ENCODE data around the gene HS3ST3A1. TPM values are rescaled to one million over a fixed set of nuclear protein-coding genes. Genes with fewer than 3 reads are reported as not detected.

The HS3ST3A1 gene
- total RNA-seq, 2 donors from 2014 or later = 0.72 to 1.5 TPM

DNA sequence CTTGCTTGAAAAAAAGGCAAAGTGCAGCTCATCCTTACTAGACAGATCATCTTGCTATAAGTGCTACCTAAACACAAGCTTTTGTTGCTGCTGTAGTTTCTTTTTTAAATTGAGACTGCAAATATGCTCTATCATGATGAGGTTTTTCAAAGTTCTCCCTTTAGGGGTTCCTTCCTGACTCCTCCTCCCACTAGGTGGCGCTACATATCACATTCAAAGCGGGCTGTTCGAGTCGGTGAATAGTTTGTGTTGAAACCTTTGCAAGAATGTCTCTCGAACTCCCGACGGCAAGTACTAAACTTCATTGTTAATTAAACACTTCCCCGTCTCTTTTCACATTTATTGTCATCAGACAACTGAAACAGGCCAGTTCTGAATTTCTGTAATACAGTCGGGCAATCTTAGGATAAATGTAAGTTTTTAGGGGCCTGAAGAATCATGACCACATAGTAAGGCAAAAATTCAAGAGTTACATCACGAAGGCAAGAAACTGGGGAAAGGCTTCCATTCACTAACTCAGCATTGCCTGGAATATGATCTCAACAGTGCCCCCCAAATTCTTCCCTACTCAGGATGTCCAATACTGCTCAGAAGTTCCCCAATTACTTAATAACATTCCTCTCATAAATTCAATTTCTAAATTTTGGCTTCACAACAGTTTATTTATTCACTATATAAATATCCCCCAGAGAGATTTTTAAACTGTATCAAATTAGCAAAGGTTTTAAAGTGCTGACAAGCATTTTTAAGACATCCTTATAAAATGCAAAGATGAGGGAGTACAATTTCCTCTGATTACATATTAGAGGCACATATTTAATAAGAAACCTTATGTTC lies 6.7 kb downstream of the HS3ST3A1 start:
- H3K4me3 Mint-ChIP-seq = no peak overlapping the region
- peaks cover 50% of the 10 kb centered on the region for H3K27me3 Mint-ChIP-seq (ENCODE audit: low read depth)
- ATAC-seq (replicated peaks in 1 of 2) = peak; percentile 64 to 77
- no peak overlapping the region for H3K27ac Mint-ChIP-seq
- H3K4me1 Mint-ChIP-seq (ENCODE audit: low read depth) = peaks cover 6% of the 10 kb centered on the region
- peak; percentile 77 to 85 for DNase-seq
- no peaks in the 10 kb centered on the region for H3K36me3 Mint-ChIP-seq (ENCODE audit: insufficient read depth in 2 of 2)
- H3K9me3 Mint-ChIP-seq = no peaks in the 10 kb centered on the region

DNA sequence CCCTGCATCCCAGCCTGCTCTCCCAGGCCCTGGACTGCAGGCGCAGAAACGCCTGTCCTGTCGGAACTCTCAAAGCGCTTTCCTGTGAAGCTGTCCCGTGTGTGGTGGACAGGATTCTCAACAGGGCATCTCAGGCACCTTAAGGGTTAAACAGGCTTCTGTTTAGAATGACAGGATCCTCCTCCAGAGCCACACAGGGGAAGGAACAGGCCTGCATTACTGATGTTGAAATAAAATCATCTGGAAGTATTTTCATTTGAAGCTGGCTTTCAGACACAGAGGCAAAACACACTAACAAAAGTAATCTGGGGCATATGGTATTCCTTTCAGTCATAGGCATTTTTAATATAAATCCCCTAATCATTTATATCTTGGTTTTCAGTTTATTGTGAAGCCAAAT lies 7.4 kb downstream of the HS3ST3A1 start:
- Mint-ChIP-seq H3K27ac (no peak overlapping the region), H3K4me3 (no peak overlapping the region), H3K36me3 (ENCODE audit: insufficient read depth in 2 of 2) (no peaks in the 10 kb centered on the region), H3K27me3 (ENCODE audit: low read depth) (peaks cover 43% of the 10 kb centered on the region), H3K9me3 (no peaks in the 10 kb centered on the region), H3K4me1 (ENCODE audit: low read depth) (peaks cover 6% of the 10 kb centered on the region)
- DNase-seq (no peak), ATAC-seq (replicated peaks in 1 of 2) (no peak)

DNA sequence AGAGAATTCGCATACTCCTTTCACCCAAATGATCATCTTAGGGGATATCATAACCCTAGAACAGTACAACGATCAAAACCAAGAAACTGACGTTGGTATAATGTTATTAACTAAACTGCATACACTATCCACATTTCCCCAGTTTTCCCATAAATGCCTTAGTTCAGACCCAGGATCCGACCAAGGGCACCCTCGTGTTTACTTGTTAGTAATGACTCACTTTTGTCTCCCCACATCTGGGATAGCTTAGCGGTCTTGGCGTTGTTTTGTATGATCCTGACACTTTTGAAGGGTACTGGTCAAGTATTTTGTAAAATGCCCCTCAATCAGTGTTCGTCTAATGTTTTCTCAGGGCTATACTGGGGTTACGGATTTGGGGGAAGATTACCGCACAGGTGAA lies 8.0 kb downstream of the HS3ST3A1 start:
- Mint-ChIP-seq H3K27me3 (ENCODE audit: low read depth) (peaks cover 37% of the 10 kb centered on the region), H3K4me3 (no peak overlapping the region), H3K27ac (no peak overlapping the region), H3K9me3 (no peaks in the 10 kb centered on the region), H3K36me3 (ENCODE audit: insufficient read depth in 2 of 2) (no peaks in the 10 kb centered on the region), H3K4me1 (ENCODE audit: low read depth) (peaks cover 6% of the 10 kb centered on the region)
- ATAC-seq (replicated peaks in 1 of 2) = no peak
- DNase-seq = no peak

DNA sequence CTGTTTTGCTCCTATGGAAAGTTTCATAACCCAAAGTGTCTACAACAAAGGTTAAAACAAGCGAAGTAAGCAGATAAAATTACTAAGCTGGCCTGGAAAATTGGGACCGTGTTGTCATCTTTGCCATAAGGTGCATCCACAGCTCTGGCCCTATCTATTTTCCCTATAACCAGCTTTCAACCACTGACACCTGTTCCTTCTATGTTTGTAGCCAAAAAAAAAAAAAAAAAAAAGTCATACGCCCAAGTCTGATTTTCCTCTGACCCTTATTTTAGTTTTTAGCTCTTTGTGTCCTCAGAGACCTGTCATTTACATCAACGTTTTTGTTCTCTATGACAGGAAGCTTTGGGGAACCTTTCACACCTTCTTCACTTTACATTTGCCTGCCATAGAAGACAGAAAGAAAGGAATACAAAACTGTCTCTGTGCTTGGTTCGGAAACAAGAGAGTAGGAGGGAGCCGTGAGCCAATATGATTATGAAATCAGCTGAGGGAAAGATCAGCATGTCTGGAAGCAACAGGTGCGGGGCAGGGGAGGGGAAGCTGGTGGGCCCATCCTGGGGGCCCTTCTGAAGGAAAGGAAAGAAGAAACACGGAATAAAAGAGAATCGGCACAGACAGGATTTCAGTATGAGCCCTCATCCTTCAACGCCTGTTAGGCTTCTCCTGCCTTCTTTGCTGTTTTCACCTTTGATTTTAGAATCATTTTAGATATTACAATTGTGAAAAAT lies 8.5 kb downstream of the HS3ST3A1 start:
- Mint-ChIP-seq H3K36me3 (ENCODE audit: insufficient read depth in 2 of 2) (no peaks in the 10 kb centered on the region), H3K4me1 (ENCODE audit: low read depth) (peaks cover 6% of the 10 kb centered on the region), H3K27me3 (ENCODE audit: low read depth) (peaks cover 33% of the 10 kb centered on the region), H3K9me3 (no peaks in the 10 kb centered on the region), H3K27ac (no peak overlapping the region), H3K4me3 (no peak overlapping the region)
- ATAC-seq (replicated peaks in 1 of 2) (no peak), DNase-seq (no peak)

DNA sequence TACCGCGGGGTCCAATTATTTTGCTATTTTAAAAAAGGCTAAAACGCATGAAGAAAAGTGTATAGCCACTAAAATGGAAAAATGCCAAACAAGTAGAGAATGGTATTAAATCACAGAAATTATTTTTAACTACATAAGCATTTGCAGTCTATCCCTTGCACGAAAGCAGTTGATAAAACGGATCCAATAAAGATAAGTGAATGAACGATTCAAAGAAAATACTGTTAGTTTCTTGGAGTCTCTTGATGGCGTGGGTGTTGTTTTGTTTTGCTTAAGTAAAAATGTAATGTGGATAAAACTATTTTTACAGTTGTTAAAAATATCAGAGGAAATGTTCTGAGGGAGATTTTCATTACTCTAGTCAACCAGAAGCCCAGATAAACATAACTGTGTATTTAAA lies 9.3 kb downstream of the HS3ST3A1 start:
- peaks cover 6% of the 10 kb centered on the region for H3K4me1 Mint-ChIP-seq (ENCODE audit: low read depth)
- H3K9me3 Mint-ChIP-seq = no peaks in the 10 kb centered on the region
- ATAC-seq (replicated peaks in 1 of 2) (no peak), DNase-seq (no peak)
- no peak overlapping the region for H3K27ac Mint-ChIP-seq
- no peak overlapping the region for H3K4me3 Mint-ChIP-seq
- H3K36me3 Mint-ChIP-seq (ENCODE audit: insufficient read depth in 2 of 2) = no peaks in the 10 kb centered on the region
- H3K27me3 Mint-ChIP-seq (ENCODE audit: low read depth) = peaks cover 28% of the 10 kb centered on the region

DNA sequence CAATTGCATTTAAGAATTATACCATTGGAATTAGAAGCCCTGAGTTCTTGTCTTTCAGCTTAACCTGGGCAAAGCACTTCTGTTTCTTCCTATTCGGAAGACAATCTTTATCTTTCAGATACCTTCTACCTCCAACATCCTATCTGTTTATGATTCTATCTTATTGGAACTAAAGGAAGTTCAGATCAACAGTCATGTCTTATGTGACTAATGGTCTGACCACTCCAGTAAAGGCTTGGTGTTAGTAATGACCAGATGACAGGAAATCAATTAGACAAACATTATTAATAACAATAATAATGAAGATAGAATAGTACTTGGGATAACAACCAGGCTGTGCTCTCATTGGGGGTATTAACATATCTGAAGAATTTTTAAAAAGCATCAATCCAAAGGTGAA lies 11.3 kb downstream of the HS3ST3A1 start:
- Mint-ChIP-seq H3K4me3 (no peak overlapping the region), H3K4me1 (ENCODE audit: low read depth) (peaks cover 6% of the 10 kb centered on the region), H3K27ac (no peak overlapping the region), H3K9me3 (no peaks in the 10 kb centered on the region), H3K27me3 (ENCODE audit: low read depth) (peaks cover 8% of the 10 kb centered on the region), H3K36me3 (ENCODE audit: insufficient read depth in 2 of 2) (no peaks in the 10 kb centered on the region)
- ATAC-seq (replicated peaks in 1 of 2) (no peak), DNase-seq (no peak)

DNA sequence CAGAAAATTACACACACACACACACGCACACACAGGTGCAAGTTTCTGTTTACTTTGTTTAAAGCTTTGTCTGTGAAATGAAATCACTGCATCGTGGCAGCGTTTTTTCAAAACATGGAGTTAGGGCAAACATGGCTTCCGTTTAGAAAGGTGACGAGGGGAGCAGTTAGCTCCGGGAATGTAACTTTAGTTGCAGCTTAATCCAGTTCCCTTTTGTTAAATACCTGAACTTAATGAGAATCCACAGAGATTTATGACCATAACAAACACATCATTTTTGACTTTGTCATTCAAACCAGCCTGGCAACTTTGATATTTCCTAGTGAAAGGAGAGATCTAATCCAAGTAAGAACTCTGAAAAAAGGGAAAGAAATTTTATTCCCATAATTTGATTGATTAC lies 12.1 kb downstream of the HS3ST3A1 start:
- Mint-ChIP-seq H3K27ac (no peak overlapping the region), H3K4me1 (ENCODE audit: low read depth) (peaks cover under 1% of the 10 kb centered on the region), H3K36me3 (ENCODE audit: insufficient read depth in 2 of 2) (no peaks in the 10 kb centered on the region), H3K4me3 (no peak overlapping the region), H3K9me3 (no peaks in the 10 kb centered on the region), H3K27me3 (ENCODE audit: low read depth) (peaks cover under 1% of the 10 kb centered on the region)
- DNase-seq (no peak), ATAC-seq (replicated peaks in 1 of 2) (no peak)

DNA sequence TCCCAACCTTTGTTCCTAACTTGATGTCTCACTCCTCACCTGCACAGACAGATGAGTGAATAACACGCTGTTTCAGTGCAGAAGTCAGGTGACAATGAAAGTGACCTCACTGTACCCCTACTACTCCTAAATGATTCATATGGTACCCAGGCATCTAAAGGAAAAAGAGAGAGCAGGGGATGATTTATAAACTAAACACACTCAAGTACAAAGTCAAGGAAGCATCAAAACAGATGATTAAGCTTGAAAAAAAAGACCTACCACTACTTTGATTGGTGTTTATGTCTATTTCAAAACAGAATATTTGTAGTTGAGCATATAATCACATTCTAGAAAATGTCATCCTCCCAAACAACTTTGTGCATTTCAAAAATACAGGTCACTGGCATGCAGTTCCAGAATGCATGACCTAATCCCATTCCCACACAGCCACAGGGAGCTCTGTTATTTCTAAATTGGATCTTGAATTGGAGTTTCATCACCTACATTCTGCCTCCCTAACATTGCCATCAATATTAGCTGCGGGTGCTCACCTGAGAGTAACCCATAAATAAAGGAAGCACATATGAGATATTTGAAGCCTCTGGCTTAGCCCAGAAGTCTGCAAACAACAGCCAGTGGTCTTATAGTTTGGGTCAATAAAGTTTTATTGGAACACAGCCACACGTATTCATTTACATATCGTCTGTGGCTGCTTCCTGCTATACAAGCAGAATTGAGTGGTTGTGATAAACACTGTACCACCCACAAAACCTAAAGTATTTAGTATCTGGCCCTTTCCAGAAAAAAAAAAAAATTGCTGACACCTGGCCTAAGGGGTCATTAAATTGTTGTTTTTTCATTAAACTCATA lies 14.0 kb downstream of the HS3ST3A1 start:
- Mint-ChIP-seq H3K27ac (no peak overlapping the region), H3K9me3 (no peaks in the 10 kb centered on the region), H3K4me1 (ENCODE audit: low read depth) (no peaks in the 10 kb centered on the region), H3K27me3 (ENCODE audit: low read depth) (peaks cover 5% of the 10 kb centered on the region), H3K4me3 (no peak overlapping the region), H3K36me3 (ENCODE audit: insufficient read depth in 2 of 2) (no peaks in the 10 kb centered on the region)
- no peak for DNase-seq
- no peak for ATAC-seq (replicated peaks in 1 of 2)

DNA sequence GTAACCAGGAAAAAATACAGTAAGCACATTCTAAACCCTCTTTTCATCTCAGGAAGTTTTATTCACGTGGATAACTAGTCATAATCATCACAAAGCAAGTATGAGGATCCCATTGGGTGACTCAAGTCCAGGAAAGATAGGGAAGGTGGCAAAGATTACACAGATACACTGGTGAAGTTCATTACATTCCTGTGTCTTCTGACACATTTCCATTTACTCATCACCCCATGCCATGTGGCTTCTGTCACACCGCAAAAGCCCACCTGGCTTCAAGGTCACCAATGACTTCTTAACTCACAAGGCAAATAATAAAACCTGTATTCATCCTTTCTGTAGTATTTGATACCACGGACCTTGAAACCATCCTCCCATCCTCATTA lies 17.0 kb downstream of the HS3ST3A1 start:
- no peak for DNase-seq

DNA sequence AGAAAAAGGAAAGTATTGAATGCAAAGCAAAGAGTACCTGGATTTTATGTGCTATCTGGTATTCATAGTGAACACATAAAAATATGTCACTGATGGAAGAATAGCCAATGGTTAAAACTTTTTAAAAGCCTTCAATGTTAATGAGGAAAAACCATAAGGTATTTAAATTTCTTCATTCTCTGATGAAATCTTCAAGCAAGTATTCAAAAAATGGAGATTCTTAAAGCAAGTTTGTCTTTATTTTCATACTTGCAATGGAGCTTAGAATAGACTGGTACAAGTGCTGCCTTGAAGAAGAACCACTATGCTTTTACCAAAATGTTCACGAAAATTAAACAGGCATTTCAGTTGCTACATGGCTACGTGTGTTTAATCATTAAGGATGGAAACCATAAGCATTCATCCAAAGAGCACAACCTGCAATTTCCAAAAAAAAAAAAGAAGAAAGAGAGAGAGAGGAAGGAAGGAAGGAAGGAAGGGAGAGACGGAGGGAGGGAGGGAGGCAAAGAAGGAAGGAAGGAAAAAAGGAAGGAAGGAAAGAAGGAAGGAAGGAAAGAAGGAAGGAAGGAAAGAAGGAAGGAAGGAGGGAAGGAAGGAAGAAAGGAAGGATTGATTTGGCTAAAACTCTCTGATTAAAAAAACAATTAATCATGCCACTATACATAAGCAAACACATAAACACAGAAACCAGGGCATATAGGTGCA lies 17.6 kb downstream of the HS3ST3A1 start:
- no peaks in the 10 kb centered on the region for H3K36me3 Mint-ChIP-seq (ENCODE audit: insufficient read depth in 2 of 2)
- no peak overlapping the region for H3K4me3 Mint-ChIP-seq
- H3K4me1 Mint-ChIP-seq (ENCODE audit: low read depth) = no peaks in the 10 kb centered on the region
- peaks cover 5% of the 10 kb centered on the region for H3K27me3 Mint-ChIP-seq (ENCODE audit: low read depth)
- no peaks in the 10 kb centered on the region for H3K9me3 Mint-ChIP-seq
- H3K27ac Mint-ChIP-seq = no peak overlapping the region
- DNase-seq (no peak), ATAC-seq (replicated peaks in 1 of 2) (no peak)

More for the DNA sequence above, 17.0 kb downstream of the HS3ST3A1 start:
- Mint-ChIP-seq H3K9me3 (no peaks in the 10 kb centered on the region), H3K4me3 (no peak overlapping the region), H3K27me3 (ENCODE audit: low read depth) (peaks cover 5% of the 10 kb centered on the region), H3K27ac (no peak overlapping the region), H3K36me3 (ENCODE audit: insufficient read depth in 2 of 2) (no peaks in the 10 kb centered on the region), H3K4me1 (ENCODE audit: low read depth) (no peaks in the 10 kb centered on the region)
- ATAC-seq (replicated peaks in 1 of 2) = no peak

DNA sequence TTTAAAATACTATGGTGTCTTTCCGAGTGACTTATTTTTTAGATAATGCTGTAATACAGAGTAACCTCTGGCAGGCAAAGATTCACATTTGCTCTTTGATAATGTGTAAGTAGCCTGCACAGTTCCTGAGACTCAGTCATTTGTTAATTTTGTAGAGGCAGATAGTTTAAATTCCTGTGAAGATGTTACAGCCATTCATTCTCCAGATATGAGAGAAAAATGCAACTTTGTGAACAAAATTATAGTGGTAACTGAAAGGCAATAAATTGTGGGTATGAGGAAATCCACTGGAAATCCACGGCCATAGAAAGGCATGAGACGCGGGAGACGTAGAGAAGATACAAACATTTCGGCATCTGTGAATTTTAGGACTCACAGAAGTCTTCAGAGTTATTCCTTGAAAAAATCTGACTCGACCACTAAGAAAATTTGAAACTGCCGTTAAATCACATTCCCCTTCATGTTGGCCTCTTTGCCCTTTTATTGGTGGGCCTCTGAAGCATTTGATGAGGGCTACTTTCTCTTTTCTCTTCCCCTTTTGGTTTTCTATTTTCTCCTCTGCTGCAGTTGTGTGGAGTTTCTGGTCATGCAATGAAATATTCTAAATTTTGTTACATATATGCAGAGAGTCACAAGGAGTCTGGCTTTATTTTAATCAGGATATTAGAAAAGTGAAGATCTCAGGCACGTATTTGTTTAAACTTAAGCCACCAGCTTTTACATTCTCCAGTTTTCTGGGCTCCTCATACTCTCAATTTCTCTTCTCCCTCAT lies 18.8 kb downstream of the HS3ST3A1 start:
- H3K4me3 Mint-ChIP-seq = no peak overlapping the region
- H3K27ac Mint-ChIP-seq = peak overlapping the region; percentile 35
- DNase-seq = no peak
- H3K9me3 Mint-ChIP-seq = no peaks in the 10 kb centered on the region
- H3K27me3 Mint-ChIP-seq (ENCODE audit: low read depth) = peaks cover 5% of the 10 kb centered on the region
- H3K4me1 Mint-ChIP-seq (ENCODE audit: low read depth) = no peaks in the 10 kb centered on the region
- no peaks in the 10 kb centered on the region for H3K36me3 Mint-ChIP-seq (ENCODE audit: insufficient read depth in 2 of 2)
- ATAC-seq (replicated peaks in 1 of 2) = no peak

DNA sequence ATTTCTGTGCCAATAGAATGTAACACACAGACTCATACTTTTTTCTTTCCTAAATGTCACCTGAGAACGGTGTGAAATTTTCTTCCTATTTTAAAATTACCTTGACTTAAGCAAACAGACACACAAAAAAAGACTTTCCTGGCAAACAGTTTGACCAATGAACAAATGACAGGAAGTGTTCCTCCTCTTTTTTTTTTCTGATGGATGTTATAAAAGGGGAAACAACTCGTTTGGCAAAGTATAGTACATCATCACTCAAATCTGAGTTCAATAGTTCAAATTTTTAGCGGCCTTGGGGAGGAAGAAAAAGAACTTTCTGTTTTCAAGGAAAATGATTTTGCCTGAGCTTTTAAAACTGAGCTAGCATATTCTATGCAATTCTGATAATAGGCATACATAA lies 19.8 kb downstream of the HS3ST3A1 start:
- ATAC-seq (replicated peaks in 1 of 2) (no peak), DNase-seq (no peak)
- Mint-ChIP-seq H3K4me3 (no peak overlapping the region), H3K27ac (no peak overlapping the region), H3K27me3 (ENCODE audit: low read depth) (peaks cover 5% of the 10 kb centered on the region), H3K9me3 (peaks cover 0 to under 1% of the 10 kb centered on the region in 2 donors), H3K36me3 (ENCODE audit: insufficient read depth in 2 of 2) (no peaks in the 10 kb centered on the region), H3K4me1 (ENCODE audit: low read depth) (no peaks in the 10 kb centered on the region)
